NT2/D1 (cell line): Measurements from ENCODE around the gene RNF181.

ENCODE experiments used
- SUZ12 ChIP-seq: IDR thresholded peaks from 2 replicates; pipeline ENCODE4 v1.6.1; 2011; ENCODE audit not compliant: insufficient read length, insufficient read depth; ENCODE audit errors: extremely low read depth
- YY1 ChIP-seq: IDR thresholded peaks from 2 replicates; pipeline ENCODE4 v1.6.1; 2011; ENCODE audit not compliant: insufficient read length, insufficient read depth

- TF ChIP-seq YY1: no peak
- no peak for TF ChIP-seq SUZ12
These were observed 39.5 kb downstream of the RNF181 start for GRCh38 chr2:85635011-85635410.
